K562 (cell line): ENCODE results near the gene TRAPPC12. TPM values are rescaled to one million over a fixed set of nuclear protein-coding genes. Genes with fewer than 3 reads are reported as not detected.
A peak's percentile ranks its signal among the peaks of the same experiment; 100 is the strongest.

ENCODE experiments used
- EP400 ChIP-seq: fragments of 450-650 bp; IDR thresholded peaks from 2 replicates; pipeline ENCODE4 v1.6.1; 2017; ENCODE audit warnings: antibody characterized with exemption, mild to moderate bottlenecking, moderate library complexity
- ETV5 ChIP-seq: sonication (generic); formaldehyde crosslinking; IDR thresholded peaks from 2 replicates; pipeline ENCODE4 v1.4.0; 2020; ENCODE audit warnings: low read depth, mild to moderate bottlenecking, missing genetic modification reagents
- POLR2B ChIP-seq: fragments of 450-650 bp; IDR thresholded peaks from 2 replicates; pipeline ENCODE4 v1.6.1; 2018; ENCODE audit warnings: low read depth; ENCODE audit not compliant: partially characterized antibody
- TEAD4 ChIP-seq, 2 experiments: sonication (generic) in 1 of 2; formaldehyde crosslinking in 1 of 2; IDR thresholded peaks; 2 replicates each; pipeline versions ENCODE4 v1.6.1 to v1.8.0; 2012 to 2022; ENCODE audit warnings: borderline replicate concordance in 1 of 2, inconsistent platforms in 1 of 2, low read length in 1 of 2, mild to moderate bottlenecking in 1 of 2, missing genetic modification reagents in 1 of 2
- VEZF1 ChIP-seq: fragments of 200-800 bp; sonication (Bioruptor generic); IDR thresholded peaks from 2 replicates; pipeline ENCODE4 v1.6.1; 2017; ENCODE audit warnings: missing genetic modification characterization, missing compliant biosample characterization
- ZBTB9 ChIP-seq: fragments of 450-650 bp; formaldehyde crosslinking; IDR thresholded peaks from 2 replicates; pipeline ENCODE4 v1.4.0; 2020; ENCODE audit warnings: mild to moderate bottlenecking, moderate library complexity
- ZNF143 ChIP-seq: sonication (generic); formaldehyde crosslinking; IDR thresholded peaks from 2 replicates; pipeline ENCODE4 v1.9.0; 2022; ENCODE audit warnings: mild to moderate bottlenecking, missing genetic modification reagents
- polyA plus RNA-seq, 8 experiments: library from polyadenylated mRNA; depleted of rRNA in 4 of 8; stranded (reverse) in 5 of 8; unstranded in 3 of 8; fragments of >200 nt; fragmentation: Nextera tagmentation in 2 of 8; fragmentation: Illumina TruSeq in 1 of 8; extraction: Ambion mirVana in 2 of 8; extraction: Trizol in 1 of 8; gene quantifications; 2 replicates each; pipeline versions ENCODE4 v1.2.1 to v1.2.3, GENCODE V29; 2011 to 2014; ENCODE audit warnings: inconsistent platforms in 1 of 8, missing spikeins in 1 of 8
- total RNA-seq, 7 experiments: library from RNA; depleted of rRNA in 6 of 7; stranded (reverse); fragments of >200 nt in 6 of 7; fragmentation: Illumina TruSeq in 2 of 7; extraction: Trizol in 2 of 7; gene quantifications; 2 replicates each; pipeline versions ENCODE4 v1.2.1 to v1.2.3, GENCODE V29; 2011 to 2021; ENCODE audit warnings: low replicate concordance in 1 of 7
- TF ChIP-seq, protein P1 (sequence below): sonication (generic); formaldehyde crosslinking; IDR thresholded peaks from 2 replicates; pipeline ENCODE4 v1.4.0; 2020; ENCODE audit warnings: mild to moderate bottlenecking, missing genetic modification reagents

The TRAPPC12 gene
- total and polyA plus RNA-seq, 9 of the 15 experiments (the other 6 are each of a cell fraction or from before 2014, with no cell fraction given), result 8.0 to 75.2 (median 39.1) TPM

DNA sequence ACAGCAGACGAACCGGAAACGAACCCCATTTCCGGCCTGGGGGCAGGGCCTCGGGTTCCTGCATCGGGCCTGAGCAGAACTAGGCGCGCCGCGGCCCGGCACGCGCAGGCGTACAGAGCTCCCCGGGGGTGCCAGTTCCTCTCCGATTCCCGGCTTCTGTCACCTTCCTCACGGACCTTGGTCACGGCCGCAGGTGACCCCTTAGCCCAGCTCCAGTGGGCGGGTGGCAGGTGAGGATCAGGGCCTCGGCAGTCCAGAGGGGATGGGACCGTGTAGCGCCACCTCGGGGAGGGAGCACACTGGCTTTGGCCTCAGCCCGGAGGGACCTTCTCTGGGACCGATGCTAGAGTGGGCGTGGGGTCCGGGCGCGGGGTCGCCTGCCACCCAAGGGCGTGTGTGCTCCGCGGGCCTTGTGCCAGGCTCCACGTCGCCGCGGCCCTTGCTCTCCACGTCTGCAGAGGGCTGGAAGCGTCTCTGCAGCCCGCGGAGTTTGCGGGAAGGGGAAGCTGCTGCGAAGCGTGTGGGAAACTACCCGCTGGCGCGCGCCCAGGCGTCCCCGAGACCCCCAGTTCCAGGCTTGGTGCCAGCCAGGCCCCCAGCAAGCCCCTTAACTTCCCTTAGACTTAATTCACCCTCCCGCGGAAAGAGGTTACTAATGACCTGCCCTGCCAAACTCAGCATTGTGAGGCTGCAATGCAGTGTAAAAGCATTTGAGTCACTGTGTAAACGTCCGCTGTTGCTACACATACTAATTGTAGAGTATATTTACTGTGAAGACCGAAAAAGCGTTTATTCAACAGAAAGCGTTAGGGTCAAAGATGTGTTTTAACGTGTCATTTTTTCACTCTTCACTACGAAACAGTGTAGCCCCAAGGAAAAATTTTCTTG lies at the start of gene TRAPPC12 (continued):
- TF ChIP-seq POLR2B, result peak; percentile 96
- TF ChIP-seq TEAD4 (IDR thresholded peaks at IDR 0.05; ENCODE audit: low read length), result peak; percentile 24; the same call in 1 of the 2 replicates
- TF ChIP-seq TEAD4 (CRISPR knock-in tag; IDR thresholded peaks at IDR 0.05; ENCODE audit: borderline replicate concordance), result no peak
- TF ChIP-seq ZBTB9 (CRISPR knock-in tag), result 0 out of 2 replicates have a peak, but pooled peaks have one; percentile 67
- TF ChIP-seq EP400, result peak; percentile 93
- peak; percentile 42; the same call in 1 of the 2 replicates for TF ChIP-seq VEZF1 (CRISPR knock-in tag)
- TF ChIP-seq, protein P1, sequence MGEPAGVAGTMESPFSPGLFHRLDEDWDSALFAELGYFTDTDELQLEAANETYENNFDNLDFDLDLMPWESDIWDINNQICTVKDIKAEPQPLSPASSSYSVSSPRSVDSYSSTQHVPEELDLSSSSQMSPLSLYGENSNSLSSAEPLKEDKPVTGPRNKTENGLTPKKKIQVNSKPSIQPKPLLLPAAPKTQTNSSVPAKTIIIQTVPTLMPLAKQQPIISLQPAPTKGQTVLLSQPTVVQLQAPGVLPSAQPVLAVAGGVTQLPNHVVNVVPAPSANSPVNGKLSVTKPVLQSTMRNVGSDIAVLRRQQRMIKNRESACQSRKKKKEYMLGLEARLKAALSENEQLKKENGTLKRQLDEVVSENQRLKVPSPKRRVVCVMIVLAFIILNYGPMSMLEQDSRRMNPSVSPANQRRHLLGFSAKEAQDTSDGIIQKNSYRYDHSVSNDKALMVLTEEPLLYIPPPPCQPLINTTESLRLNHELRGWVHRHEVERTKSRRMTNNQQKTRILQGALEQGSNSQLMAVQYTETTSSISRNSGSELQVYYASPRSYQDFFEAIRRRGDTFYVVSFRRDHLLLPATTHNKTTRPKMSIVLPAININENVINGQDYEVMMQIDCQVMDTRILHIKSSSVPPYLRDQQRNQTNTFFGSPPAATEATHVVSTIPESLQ (CRISPR knock-in tag), result peak; percentile 76
- TF ChIP-seq ZNF143 (CRISPR knock-in tag), result no peak
- TF ChIP-seq ETV5 (CRISPR knock-in tag), result peak; percentile 89
